Superior temporal gyrus (tissue), 1 donor: Measurements from ENCODE around the gene AOPEP.

ENCODE experiments used
- DNase-seq: peaks from one replicate; pipeline ENCODE4 v3.0.0-alpha.2; 2016; ENCODE audit errors: extremely low spot score

AOPEP gene

DNA sequence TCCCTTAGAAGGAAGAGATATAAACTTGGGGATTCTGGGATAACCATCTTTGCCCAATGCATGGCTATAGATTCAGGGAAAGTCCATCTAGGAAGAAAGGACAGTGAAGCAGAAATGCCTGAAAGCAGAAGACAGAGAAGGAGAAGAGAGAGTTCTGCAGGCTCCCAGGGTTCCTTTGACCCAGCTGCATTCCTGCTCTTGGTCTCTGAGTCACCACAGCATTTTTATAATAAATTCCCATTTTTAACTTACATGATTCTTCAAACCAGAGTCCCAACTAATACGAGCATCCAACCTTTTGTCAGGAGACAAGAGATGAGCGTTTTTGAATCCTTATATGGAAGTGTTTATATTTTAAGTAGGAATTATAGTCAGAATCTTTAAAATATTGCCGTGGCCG, 12.0 kb upstream of the AOPEP start:
- no peak for DNase-seq

DNA sequence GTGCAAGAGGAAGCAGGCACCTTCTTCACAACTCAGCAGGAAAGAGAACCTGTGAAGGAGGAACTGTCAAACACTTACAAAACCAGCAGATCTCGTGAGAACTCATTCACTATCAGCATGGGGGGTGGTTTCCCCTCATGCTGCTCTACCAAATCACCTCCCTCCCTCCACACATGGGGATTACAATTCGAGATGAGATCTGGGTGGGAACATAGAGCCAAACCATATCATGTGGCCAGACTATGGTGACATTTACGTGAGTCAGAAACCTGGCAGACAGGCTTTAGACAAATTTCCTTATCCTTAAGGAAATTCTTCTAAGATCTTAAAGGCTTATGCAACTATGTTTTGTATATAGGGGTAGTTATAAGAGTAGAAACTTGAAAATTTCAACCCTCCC, 8.7 kb upstream of the AOPEP start:
- DNase-seq = no peak

DNA sequence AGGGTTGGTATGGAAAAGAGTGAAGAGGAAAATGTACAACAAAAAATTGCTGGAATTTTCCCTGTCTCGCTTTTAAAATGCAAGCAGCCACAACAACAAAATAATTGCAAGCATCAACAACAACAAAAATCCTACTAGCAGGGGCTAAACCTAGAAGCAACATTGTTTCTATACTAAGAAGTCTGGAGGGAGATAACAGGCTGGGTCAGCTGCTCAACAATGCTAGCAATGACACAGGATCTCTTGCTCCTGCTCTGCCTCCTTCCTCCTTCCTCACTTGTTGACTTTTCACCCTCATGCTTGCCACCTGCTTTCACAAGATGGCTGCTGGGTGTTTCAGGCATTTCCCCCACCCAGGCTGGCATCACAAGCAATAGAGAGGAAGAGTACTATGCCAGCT, 7.6 kb upstream of the AOPEP start:
- no peak for DNase-seq

DNA sequence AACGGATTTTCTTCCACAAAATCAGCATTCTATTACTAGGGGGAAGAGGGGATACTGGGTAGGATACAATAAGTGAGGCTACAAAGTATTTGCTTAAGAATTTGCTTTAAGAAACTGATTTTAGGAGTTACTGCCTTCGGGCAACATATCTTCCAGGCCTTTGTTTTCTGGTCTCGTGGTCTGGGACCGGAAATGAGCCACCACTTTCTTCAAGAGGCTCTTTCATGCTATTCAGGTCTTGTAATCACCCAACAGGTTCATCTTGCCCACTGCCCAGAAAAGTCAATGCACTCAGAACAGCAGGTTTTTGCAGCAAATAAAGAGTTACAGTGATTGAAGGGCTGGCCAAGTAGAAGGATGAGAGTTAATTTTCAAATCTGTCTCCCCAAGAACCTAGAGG, 6.6 kb upstream of the AOPEP start:
- DNase-seq = no peak

DNA sequence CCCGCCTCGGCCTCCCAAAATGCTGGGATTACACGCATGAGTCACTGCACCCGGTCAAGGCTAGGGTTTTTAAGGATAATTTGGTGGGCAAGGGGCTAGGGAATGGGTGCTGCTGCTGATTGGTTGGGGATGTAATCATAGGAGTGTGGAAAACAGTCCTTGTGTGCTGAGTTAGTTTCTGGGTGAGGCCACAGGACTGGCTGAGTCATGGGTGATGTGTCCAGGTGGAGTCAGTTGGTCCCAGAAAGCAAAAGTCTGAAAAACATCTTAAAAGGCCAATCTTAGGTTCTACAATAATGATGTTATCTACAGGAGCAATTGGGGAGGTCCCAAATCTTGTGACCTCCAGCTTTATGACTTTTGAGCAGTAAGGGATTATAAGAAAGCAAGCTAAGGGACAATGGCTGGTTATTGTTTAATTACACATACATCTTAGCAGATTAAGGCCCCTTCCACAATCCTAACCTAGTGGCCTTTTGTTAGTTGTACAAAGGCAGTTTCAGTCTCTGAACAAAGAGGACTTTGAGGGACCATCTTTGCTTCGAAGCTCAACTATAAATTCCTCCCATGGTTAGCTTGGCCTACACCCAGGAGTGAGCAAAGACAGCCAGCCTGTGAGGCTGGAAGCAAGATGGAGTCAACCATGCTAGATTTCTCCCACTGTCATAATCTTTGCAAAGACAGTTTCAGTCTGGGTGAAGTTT, 5.5 kb upstream of the AOPEP start:
- DNase-seq = peak; percentile 70

DNA sequence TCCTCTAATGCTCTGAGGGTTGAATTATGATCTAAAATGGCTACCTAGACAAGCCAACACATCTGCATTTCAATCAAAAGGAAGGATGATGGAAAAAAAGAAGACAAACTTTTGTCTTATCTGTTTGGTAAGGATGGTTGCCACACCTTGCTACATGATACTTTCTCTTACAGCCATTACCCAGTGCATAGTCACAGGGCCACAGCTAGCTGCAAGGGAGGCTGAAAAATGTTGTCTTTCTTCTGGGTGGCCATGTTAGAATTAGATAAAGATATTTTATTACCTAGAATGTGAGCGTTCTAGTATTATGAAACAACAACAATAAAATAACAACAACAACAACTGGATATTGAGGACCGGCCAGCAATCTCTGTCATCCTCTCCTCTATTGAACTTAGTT, 4.7 kb upstream of the AOPEP start:
- no peak for DNase-seq

DNA sequence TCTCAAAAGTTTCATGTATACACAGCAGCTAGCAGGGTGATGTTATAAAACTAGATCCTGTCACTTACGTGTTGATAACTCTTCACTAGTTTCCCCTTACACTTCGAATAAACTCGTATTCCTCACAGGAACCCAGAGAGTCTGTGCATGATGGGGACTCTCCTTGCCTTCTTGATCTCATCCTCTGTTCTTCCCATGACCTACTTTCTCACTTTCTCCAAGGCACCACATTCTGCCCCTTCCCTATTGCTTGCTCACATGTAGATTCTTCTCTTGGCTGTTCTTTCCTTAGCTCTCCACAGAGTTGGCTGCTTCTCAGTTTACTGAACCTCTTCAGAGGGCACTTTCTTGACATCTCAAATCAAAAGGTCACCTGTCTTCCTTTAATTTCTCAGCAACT, 1.2 kb upstream of the AOPEP start:
- no peak for DNase-seq

DNA sequence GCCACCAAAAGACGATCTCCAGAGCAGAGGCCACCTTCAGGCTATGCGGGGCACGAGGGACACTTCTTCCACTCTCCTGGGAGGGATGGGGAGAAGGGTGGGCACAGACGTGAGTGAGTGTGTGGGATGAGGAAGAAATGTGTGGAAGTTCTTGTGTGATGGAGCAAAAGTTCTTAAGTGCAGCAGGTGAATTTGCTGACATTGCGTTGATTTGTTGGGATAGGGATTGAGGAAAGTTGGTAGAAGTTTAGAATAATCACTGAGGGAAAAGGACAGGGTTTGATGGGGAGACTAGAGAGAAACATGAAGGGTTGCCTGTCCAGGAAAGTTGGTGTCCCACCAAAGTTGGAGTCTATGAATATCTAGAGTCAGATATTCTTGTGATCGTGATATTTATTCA, 2.2 kb downstream of the AOPEP start:
- no peak for DNase-seq

DNA sequence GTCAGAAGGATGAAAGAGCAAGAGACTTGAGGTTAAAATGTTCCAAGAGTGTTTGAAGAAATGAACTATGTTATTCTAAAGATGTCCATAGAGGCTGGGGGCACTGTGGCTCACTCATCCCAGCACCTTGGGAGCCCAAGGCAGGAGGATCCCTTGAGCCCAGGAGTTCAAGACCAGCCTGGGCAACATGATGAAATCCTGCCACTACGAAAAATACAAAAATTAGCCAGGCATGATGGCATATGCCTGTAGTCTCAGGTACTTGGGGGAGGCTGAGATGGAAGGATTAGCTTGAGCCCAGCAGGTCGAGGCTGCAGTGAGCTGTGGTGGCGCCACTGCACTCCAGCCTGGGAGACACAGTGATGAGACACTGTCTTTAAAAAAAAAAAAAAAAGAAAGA, 2.7 kb downstream of the AOPEP start:
- no peak for DNase-seq

DNA sequence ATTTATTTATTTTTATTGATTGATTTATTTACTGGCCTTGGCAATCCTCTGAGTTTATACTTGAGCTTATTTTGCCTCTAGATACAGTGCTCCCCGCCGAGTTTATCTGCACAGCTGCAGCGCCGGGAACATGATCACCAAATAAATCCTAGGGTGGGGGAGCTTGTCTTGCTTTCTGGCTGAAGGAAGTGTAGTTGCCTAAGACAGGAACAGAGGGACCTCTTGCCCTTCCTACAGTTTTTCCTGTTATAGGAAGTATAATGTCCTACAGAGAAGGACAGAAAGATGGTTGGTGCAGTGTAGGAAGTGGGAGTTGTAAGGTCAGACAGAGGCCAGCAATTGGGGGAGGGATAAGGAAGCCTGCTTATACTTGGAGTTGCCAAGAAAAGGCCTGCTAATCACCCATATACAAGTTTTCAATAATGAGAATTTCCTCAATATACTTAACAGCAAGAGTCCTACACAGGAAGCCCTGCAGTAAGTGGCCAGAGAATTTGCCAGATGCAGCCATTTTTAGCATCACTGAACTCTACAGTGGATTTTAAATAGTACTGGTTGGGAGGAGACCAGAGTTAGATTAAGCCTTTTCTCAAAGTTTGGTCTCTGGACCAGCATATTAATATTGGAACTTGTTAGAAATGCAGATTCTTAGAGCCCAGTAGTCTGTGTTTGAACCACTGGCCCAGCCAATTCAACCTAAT, 7.7 kb downstream of the AOPEP start:
- DNase-seq = no peak

DNA sequence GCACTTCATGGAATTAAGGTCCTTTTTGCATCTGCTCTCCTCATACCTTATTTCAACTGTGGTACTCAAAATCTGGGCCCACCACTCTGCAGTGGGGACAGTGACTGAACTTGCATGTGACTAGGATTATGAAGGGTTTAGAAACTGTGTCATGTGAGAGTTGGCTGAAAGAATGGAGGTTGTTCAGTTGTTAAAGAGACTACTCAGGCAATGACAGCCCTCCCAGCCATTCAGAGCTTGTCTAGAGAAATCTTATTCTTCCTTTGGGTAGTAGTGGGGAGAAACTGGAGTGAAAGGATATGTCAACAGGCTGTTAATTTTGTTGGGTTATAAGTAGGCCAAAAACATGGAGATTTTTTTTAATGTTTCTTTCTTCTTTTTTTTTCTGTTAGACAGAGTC, 10.3 kb downstream of the AOPEP start:
- DNase-seq = no peak

DNA sequence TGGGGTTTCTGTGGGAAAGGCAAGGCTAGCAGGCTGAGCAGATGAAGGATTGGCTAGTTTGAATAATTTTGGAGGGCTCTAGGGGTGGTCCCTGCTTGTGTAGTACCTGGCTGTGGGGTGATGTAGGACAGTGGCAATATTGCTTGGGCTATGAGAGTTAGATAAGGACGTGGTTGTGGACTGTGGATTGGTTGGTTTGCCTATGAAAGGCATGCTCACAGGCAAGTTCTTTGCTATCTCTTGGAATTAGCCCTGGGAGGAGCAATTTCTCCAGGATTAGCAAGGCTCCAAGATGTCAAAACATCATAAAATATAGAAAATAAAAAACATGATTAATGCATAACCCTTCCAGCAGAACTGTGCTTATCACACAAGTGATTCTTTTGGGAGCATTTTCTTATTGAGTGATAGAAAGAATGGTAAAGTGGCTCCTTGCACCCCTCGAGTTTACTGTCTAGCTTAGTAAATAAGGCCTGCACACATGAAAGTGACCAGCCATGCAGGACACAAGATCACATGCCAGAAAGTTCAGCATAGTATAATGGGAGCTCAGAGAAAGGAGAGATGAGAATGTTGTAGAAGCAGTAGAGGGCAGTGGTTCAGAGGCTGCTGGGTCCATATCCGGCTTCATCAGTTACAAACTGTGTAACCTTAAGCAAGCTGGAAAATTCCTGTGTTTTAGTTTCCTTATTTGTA, 13.8 kb downstream of the AOPEP start:
- peak; percentile 51 for DNase-seq

DNA sequence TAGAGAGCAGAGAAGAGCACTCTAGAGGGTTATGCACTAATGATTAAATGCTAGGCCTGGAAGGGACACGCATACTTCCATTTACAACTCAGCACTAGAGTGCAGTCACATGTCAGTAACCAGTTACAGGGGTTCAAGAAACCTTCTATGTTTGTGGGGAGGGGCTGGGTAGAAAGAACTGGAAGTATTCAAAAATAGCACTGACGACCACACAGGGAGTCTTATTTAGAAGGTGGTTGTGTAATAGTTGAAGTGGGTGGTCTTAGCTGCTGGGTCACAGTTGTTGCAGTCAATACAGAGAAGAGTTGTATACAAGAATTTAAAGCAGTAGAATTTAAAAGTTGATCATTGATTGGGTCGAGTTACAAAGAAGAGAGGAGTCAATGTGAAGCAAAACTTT, 15.4 kb downstream of the AOPEP start:
- DNase-seq = no peak

DNA sequence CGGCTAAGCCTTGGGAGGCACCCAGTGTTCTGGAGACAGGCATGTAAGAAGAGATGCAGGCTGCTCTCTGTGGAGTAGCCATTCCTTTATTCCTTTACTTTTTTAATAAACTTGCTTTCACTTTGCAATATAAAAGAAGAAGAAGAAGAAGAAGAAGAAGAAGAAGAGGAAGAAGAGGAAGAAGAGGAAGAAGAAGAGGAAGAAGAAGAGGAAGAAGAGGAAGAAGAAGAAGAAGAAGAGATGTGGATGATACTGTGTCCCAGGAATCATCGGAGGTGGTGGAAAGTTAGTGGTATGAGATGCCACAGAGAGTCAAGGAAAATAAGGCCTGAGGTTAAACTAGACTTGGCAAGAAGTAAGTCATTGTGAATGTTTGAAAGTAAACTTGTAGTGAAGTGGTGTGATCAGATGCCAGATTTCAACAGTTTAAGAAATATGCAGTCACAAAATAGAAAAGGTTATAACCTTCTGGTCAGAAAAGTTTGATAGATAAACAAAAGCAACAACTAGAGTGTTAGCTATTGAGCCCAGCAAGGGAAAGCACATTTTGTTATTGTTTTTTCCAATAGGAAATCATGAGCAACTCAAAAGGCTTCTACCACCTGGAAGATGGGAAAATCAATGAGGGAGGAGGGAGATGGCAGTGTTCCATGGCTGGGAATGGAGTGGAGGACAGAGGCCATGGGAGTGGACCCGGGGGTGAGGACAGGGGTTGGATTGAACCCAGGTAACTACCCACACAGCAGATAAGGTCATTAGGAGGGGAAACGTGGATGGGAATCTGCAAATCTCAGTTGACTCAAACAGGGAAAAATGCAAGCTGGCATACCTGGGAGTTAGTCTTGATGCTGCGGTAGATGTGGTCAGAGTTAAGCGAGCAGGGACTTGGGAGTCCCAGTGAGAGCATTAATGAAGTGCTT, 16.8 kb downstream of the AOPEP start:
- no peak for DNase-seq

DNA sequence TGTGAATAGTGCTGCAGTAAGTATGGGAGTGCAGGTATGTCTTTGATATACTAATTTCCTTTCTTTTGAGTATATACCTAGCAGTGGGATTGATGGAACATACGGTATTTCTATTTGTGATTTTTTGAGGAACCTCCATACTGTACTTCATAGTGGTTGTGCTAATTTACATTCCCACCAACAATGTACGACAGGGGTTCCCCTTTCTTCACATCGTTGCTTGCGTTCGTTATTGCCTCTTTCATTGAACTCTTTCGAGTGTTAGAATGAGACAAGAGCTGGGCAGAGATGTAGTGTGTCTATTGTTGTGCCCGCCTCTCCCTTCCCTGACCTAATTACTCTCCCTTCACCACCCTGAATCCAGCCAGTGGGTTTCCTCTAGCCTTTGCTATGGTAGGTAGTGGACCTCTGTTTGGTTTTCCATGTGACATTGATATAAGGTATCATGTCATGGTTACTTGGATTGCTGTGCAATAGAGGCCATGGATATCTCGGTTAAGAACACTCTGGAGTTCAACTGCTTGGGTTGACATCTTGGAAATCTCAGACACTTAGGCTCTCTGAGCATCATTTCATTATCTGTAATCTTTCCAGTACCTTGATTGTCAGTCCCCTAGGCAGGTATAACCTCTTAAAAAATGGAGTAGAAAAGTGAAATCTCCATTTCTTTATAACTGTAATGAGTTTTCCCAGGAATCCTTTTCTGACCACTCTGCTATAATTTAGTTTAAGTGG, 19.5 kb downstream of the AOPEP start:
- no peak for DNase-seq

DNA sequence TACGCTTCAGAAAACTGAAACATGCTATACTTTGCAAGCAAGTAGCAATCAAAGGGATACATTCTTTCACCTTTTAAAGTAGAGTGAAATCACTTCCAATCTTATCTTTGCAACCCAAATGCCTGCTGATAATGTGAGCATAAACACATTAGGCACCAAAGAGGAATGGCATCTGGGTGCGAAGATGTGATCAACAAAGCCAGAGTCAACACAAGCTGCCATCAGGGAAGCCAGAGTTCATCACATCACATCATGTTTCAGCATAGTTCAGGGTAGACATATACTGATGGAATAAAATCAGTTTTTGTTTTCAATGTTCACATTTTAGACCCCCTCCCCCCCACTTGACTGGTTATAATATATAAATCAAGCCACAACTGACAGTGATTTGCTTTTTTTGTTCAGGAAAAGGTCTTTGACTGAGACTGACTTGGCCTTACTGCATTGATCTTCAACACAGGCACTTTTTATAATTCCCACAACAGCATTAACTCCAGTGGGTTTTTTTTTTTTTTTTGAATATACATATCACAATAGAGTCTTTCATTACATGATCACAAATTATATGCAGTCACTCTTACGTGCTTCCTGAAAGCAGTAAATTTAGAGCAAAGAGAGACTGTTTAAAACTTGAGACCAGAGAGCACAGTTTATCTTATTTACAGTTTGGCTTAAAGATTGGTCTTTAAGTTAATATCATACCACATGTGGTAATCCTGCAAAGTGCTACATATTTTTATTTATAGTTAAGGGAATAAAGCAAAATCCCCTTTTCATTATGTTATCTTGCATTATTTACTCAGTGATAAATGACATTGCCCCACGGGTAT, 20.3 kb downstream of the AOPEP start:
- no peak for DNase-seq

DNA sequence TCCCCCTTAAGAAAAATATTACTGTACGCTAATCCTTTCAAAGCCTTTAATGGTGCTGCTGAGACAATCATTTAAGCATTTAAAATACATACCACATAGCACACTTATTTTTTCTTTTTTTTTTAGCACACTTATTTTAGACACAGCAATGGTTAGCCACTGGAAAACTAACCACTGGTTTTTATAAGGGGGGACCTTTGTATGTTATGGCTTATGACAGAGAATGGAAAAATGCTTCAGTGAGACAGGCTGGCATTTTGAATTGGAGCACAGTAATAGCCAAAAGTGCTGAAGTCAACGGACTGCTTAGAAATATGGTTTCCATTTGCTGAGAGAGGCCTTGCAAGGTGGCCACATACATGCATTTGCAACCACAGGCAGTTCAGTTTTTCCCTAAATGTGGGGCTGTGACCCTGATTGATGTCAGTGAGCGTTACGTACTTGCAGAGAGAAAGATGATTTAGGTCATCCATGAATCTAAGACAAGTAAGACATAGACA, 28.5 kb downstream of the AOPEP start:
- DNase-seq = no peak

DNA sequence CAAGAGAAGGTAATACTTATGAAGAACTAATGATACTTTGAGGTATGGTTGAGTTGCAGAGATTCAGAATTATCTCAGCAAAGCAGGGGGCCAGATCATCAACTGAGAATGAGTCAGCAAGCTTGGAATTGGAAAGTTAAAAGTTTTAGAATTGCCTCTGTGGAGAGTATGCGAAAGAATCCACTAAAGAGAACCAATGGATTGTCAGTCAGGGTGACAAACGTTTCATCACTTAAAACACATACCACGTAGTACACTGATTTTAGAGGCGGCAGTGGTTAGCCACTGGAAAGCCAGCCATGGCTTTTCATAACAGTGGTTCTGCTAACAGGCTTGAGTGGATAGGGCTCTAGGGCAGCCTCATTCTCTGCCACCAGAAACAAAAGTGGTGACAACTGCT, 30.7 kb downstream of the AOPEP start:
- DNase-seq = no peak

DNA sequence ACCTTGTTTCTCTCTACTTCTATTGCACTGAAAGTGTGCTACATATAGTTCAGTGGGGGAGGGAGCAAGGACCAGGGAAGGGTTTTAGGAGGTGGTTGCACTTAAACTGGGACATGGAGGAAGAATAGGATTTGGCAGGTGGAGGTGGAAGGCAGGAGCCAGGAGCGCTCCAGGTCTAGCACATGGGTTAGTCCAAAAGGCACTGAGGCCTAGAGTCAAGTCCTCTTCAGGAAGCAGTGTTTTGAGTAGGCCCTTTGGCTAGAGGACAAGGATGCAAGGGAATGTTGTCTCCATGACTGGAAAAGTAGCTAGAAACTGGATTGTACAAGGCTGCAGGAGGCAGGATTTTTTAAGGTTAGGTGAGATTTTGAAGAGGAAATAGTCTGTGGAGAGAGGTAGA, 31.5 kb downstream of the AOPEP start:
- DNase-seq = no peak

DNA sequence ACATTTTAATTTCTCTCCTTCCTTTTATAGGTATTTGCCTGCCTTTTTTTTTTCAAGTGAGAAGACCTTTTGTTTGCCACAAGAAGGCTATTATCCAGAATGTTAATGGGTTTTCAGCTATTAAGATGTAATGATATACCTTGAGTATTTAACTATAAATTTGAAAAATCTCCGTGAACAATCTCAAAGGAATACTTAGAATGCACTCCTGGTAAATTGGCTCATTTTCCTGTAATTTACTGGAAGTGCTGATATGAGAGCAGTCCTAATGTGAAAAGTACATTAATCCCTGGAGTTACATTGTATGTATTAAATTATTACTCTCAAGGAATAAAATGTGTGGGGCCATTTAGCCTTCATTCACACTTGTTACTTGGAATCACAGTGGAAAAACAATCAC, 32.4 kb downstream of the AOPEP start:
- no peak for DNase-seq
